Glomerular endothelial cell (primary cell): ENCODE measurements around the gene MEPE. TPM values are rescaled to one million over a fixed set of nuclear protein-coding genes. Genes with fewer than 3 reads are reported as not detected.

ENCODE experiments used
- DNase-seq: peaks from one replicate; pipeline ENCODE4 v3.0.0-alpha.2; 2011; ENCODE audit warnings: low read depth, low spot score; ENCODE audit errors: extremely low read depth
- total RNA-seq: library from RNA; depleted of rRNA; stranded (reverse); fragments of >200 nt; gene quantifications from 2 replicates; pipeline ENCODE4 v1.2.3, GENCODE V29; 2015

MEPE gene
- not detected in 2 replicates for total RNA-seq

GRCh38 chr4:87832669-87833068, at the start of gene MEPE:
Gene MEPE, plus strand, starts transcription at chr4:87832969. Its CDS starts 1,746 bp downstream, at chr4:87834715.
- DNase-seq = no peak

- no peak for DNase-seq
Observed at GRCh38 chr4:87783781-87784180, 49.0 kb upstream of the MEPE start.

- no peak for DNase-seq
Observed at GRCh38 chr4:87785731-87786509, 46.8 kb upstream of the MEPE start.

- no peak for DNase-seq
Observed at GRCh38 chr4:87799301-87800113, 33.3 kb upstream of the MEPE start, which contains the start of gene IBSP. Gene IBSP, plus strand, starts transcription at chr4:87799554. Its CDS starts 2,808 bp downstream, at chr4:87802362.

GRCh38 chr4:87802858-87803257, 29.9 kb upstream of the MEPE start:
- no peak for DNase-seq

- DNase-seq = no peak
Observed at GRCh38 chr4:87803421-87803820, 29.3 kb upstream of the MEPE start.

- no peak for DNase-seq
Observed at GRCh38 chr4:87804871-87805270, 27.9 kb upstream of the MEPE start.

GRCh38 chr4:87805971-87806370, 26.8 kb upstream of the MEPE start:
- no peak for DNase-seq

GRCh38 chr4:87806520-87806919, 26.2 kb upstream of the MEPE start:
- DNase-seq = no peak

- DNase-seq = no peak
Observed at GRCh38 chr4:87807402-87807801, 25.4 kb upstream of the MEPE start.

- DNase-seq = no peak
Observed at GRCh38 chr4:87811977-87812376, 20.8 kb upstream of the MEPE start.

- DNase-seq = no peak
Observed at GRCh38 chr4:87819281-87819919, 13.4 kb upstream of the MEPE start.

- no peak for DNase-seq
Observed at GRCh38 chr4:87823200-87823599, 9.6 kb upstream of the MEPE start.

GRCh38 chr4:87823724-87824123, 9.0 kb upstream of the MEPE start:
- no peak for DNase-seq

- DNase-seq = no peak
Observed at GRCh38 chr4:87824352-87824751, 8.4 kb upstream of the MEPE start.

- DNase-seq = no peak
Observed at GRCh38 chr4:87834401-87834800, 1.6 kb downstream of the MEPE start.

- no peak for DNase-seq
Observed at GRCh38 chr4:87835197-87835596, 2.4 kb downstream of the MEPE start.

- DNase-seq = no peak
Observed at GRCh38 chr4:87835743-87836142, 3.0 kb downstream of the MEPE start.

- no peak for DNase-seq
Observed at GRCh38 chr4:87838205-87838604, 5.4 kb downstream of the MEPE start.

GRCh38 chr4:87838890-87839591, 6.3 kb downstream of the MEPE start:
- no peak for DNase-seq

GRCh38 chr4:87839592-87839946, 6.8 kb downstream of the MEPE start:
- DNase-seq = no peak
